OCI-LY1 (cell line): ENCODE results near the gene ZNF474.

Experiments
- EZH2 ChIP-seq: fragments of 200-600 bp; sonication (generic), shearing (Covaris generic); IDR thresholded peaks from 2 replicates; pipeline ENCODE4 v1.8.0; 2017; ENCODE audit warnings: borderline replicate concordance, mixed run types, mild to moderate bottlenecking, antibody characterized with exemption, low read length, moderate library complexity, mixed read lengths
- TF ChIP-seq, protein P1 (sequence below): fragments of 200-600 bp; sonication (generic), shearing (Covaris generic); IDR thresholded peaks from 2 replicates; pipeline ENCODE4 v1.5.1; 2017; ENCODE audit warnings: mild to moderate bottlenecking, antibody characterized with exemption, low read length, moderate library complexity, mixed read lengths

- TF ChIP-seq, protein P1, sequence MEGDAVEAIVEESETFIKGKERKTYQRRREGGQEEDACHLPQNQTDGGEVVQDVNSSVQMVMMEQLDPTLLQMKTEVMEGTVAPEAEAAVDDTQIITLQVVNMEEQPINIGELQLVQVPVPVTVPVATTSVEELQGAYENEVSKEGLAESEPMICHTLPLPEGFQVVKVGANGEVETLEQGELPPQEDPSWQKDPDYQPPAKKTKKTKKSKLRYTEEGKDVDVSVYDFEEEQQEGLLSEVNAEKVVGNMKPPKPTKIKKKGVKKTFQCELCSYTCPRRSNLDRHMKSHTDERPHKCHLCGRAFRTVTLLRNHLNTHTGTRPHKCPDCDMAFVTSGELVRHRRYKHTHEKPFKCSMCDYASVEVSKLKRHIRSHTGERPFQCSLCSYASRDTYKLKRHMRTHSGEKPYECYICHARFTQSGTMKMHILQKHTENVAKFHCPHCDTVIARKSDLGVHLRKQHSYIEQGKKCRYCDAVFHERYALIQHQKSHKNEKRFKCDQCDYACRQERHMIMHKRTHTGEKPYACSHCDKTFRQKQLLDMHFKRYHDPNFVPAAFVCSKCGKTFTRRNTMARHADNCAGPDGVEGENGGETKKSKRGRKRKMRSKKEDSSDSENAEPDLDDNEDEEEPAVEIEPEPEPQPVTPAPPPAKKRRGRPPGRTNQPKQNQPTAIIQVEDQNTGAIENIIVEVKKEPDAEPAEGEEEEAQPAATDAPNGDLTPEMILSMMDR = peak; percentile 62
- no peak for TF ChIP-seq EZH2
Measured at GRCh38 chr5:122101636-122102285, 27.6 kb upstream of the ZNF474 start.
